ENCODE data around the gene SH3RF1.

Gene SH3RF1

DNA sequence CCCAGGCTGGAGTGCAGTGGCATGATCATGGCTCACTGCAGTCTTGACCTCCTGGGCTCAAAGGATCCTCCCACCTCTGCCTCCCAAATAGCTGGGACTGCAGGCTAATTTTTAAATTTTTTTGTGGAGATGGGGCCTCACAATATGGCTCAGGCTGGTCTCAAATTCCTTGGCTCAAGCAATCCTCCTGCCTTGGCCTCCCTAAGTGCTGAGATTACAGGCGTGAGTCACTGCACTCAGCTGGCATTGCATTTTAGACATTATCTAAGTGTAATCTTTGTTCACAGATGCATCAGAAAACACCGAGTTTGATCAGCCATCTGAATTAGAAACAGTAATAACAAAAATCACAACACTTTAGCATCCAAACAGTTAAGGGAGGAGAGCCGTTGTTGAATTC lies 207.3 kb downstream of the SH3RF1 start:
- no peak for DNase-seq (ENCODE audit: low read depth)

DNA sequence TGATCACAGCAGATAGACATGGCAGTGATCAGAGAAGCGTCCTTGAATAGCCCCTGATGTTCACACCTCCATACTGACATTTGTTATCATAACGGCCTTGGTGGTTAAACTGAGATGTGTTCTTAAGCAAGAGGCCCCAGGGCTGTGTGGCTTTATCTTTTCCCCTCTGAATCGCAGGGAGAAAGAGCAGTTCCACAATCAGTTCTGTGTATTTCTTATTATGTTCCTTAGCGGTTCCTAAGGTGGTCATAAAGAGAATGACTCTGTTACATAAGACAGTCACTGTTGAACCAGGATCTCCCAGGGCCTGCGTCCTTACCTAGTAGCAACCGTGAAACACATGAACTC lies 207.9 kb downstream of the SH3RF1 start:
- no peak for DNase-seq (ENCODE audit: low read depth)

DNA sequence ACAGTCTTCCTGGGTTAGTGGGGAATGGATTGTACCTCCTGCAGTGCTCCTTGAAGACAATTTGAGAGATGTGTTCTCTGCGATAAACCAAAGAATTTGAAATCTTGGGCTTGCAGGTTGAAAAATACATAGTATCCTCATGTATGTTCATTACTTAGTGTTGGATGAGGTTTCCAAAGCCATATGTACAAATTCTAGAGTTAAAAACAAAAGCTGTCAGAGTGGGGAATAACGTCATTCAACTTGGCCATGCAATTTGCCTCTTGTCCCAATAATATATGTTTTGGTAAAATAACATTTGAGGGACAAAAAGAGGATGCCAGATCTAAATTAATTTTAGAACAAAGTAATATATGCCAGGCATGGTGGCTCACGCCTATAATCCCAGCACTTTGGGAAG lies 209.4 kb downstream of the SH3RF1 start:
- DNase-seq (ENCODE audit: low read depth): no peak

GRCh38 chr4:169060391-169061091 lies 210.2 kb downstream of the SH3RF1 start:
- DNase-seq (ENCODE audit: low read depth): no peak

DNA sequence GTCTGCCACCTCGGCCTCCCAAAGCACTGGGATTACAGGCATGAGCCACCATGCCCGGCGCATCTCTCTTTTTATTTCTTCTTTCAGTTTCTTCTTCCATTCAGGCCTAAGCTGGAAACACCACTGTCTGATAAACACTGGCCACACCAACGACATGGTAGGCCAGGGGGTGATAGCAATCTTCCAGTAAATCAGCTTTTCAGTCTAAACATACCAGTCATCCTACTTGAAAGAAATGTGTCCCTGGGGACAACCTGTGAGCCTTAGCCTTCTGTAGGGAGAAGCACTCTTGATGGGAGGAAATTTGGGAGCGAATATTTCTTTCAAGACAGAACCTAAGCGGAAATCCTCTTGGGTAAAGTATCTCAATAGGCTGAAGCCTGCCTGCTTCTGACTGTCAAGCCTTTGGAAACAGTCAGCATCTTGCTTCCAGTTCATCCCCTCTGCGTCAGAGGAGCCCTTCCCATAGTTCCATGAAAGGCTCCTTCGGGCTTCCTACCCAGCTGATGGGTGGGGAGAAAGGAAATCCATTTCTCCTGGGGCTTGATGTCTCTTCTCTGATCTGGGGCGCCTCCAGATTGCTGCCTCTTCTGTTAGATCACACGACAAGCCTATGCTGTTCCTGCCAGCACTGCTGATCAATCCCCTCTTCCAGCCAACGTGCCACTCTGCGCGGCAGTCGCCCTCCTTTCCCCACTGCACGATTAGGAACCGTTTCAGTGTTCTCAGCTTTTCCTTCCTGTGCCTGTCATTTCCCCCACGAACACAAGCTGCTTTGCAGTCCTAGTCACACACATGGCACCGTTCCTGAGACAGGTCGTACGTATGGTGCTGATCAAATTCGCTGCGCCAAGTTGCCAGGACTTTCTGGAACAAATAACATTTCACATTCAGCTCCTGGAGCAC lies 211.2 kb downstream of the SH3RF1 start:
- DNase-seq (ENCODE audit: low read depth): no peak

- no peak for DNase-seq (ENCODE audit: low read depth)
Observed at GRCh38 chr4:169058312-169058711, 212.4 kb downstream of the SH3RF1 start.

DNA sequence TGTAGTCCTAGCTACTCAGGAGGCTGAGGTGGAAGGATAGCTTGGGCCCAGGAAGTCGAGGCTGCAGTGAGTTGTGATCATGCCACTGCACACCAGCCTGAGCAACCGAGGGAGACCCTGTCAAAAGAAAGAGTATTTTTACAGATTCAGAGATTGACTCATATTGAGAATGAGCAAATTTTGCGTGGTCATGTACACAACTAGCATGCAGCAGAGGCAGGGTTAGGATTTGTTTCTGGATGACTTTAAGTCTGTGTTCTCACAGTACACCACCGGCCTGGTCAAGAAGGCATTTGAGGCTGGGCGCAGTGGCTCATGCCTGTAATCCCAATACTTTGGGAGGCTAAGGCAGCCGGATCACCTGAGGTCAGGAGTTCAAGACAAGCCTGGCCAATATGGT lies 215.9 kb downstream of the SH3RF1 start:
- no peak for DNase-seq (ENCODE audit: low read depth)

DNA sequence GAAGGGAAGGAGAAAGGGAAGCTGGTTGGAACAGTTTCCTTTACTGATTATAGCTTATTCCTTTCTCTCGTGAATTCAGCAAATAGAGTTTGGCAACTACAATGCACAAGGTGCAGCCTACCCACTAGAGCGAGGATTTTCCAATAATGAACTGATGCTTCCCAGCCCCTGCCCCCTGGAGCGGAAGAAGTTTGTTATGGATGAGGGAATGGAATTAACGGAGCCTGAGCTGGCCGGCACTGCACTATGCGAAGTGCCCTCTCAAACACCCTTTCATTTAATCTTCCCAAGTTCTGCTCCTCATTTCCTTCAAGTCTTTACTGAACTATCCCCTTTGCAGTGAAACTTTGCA lies 218.2 kb downstream of the SH3RF1 start:
- DNase-seq (ENCODE audit: low read depth): no peak

GRCh38 chr4:169051761-169052593 lies 218.8 kb downstream of the SH3RF1 start:
- no peak for DNase-seq (ENCODE audit: low read depth)

DNA sequence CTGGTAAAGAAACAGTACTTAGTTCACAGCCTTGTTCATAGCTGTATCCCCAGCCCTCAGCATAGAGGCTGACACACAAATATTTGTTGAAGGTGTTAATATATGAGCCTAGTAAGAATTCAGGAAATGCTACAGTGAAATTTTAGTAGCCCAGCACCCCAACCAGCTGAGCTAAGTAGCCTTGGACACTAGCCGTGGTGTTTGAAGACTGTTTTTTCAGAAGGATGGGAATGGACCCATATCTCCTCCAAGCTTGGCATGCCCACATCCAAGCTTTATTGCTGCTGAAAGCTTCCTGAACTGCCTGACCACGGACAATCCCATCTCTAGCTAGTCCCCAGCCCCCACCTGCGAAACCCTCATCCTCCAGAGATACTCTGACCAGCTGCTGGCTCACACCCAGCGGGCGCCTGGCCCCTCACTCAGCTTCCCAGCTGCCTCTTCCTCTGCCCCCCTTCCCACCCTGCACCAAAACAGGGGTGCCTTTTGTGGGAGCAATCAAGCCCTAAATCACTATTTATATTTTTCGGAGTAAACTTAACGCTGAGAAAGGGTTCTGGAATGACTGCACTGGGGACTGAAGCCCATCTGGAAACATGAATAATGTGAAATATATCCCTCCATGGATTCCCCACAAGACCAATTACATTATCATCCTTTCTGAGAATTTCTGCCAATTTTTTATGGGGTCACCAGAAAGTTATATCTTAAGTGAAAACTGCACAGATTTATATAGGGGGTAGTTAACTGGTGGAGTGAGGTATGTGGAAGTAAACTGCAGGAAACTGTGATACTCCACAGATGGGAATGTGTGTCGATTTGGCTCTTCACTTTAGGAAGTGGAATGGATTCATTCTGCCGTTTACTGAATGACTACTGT lies 219.6 kb downstream of the SH3RF1 start:
- no peak for DNase-seq (ENCODE audit: low read depth)

- no peak for DNase-seq (ENCODE audit: low read depth)
Observed at GRCh38 chr4:169050284-169050683, 220.5 kb downstream of the SH3RF1 start.

GRCh38 chr4:169048868-169049414 lies 221.8 kb downstream of the SH3RF1 start:
- DNase-seq (ENCODE audit: low read depth): no peak

GRCh38 chr4:169047956-169048355 lies 222.8 kb downstream of the SH3RF1 start:
- no peak for DNase-seq (ENCODE audit: low read depth)

DNA sequence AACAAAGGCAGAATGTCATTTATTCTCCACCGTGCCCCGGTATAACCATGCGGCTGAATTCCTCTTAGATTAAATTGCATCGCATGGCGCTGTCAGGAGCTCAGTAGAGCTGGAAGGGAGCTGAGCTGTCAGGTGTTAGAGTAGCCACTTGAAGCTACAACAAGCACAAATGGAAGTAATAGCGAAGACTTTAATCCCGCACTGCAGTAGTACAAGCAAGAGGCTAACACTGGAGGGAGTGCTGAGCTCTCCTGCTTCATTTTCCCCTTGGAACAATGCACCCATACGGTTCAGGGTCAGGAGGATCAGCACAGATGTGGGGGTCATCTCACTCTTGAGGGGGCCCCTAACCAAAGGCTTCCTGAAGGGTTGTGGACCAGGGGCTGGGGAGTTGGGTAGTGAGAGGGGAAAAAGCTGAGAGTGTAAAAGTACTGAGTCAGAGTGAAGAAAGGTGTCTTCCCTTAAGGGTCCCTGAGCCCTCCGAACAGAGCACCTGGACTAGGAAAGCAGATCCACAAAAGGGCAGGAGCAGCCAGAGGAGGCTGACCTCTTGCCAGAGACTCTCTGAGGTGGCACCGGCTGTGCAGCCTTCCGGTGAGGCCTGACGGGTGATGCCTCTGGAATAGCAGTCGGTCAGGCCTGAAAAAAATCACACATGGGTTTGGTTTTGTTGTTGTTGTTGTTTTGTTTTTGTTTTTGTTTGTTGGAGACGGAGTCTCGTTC lies 224.7 kb downstream of the SH3RF1 start:
- no peak for DNase-seq (ENCODE audit: low read depth)

DNA sequence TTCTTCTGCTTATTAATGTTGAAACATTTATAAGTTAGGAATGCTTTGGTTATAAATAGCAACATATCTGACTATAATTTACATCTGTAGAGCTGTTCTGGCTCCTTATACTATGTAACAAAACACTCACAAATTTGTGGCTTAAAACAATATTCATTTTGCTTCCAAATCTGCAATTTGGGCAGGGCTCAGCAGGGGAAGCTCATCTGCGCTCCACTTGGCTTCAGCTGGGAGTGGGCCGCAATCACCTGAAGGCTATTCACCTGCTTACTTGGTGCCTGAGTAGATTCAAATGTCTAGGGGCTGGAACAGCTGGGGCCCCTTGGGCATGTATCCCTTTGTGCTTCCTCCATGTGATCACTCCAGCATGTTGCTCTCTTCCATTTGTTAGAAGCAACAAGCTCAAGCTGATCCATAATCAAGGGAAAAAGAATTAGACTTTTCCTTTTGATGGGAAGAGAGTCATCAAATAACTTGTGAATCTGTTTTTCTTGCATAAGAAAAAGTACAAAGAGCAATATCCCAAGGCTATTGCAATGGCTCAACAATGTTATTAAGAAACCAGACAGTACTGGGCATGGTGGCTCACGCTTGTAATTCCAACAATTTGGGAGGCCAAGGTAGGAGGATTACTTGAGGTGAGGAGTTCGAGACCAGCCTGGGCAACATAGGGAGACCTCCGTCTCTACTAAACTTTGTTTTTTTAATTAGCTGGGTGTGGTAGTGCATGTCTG lies 225.9 kb downstream of the SH3RF1 start:
- DNase-seq (ENCODE audit: low read depth): no peak

Measured in activated gamma-delta T cell treated with anti-CD3 and anti-CD28 coated beads, Interleukin-2, amount 50 U/mL, for 16 hours (primary cell).